NB4 (cell line): ENCODE measurements around the gene NRCAM.

Experiments used
- DNase-seq: peaks from one replicate; pipeline ENCODE4 v3.0.0; 2010; ENCODE audit warnings: low read depth
- H3K4me3 ChIP-seq: one replicate; pipeline ENCODE4 v1.5.1; 2011; ENCODE audit warnings: mild to moderate bottlenecking, low read depth, low read length, moderate library complexity
- CTCF ChIP-seq: IDR thresholded peaks from one replicate; pipeline ENCODE4 v1.5.1; 2012; ENCODE audit warnings: low read depth, low read length
- MYC ChIP-seq: IDR thresholded peaks from 2 replicates; pipeline ENCODE4 v1.6.1; 2011; ENCODE audit warnings: low read depth, low read length
- POLR2A ChIP-seq: IDR thresholded peaks from 2 replicates; pipeline ENCODE4 v1.6.1; 2011; ENCODE audit warnings: mild to moderate bottlenecking; ENCODE audit not compliant: insufficient read length; ENCODE audit errors: extremely low read depth
- TF ChIP-seq, protein P1 (sequence below): IDR thresholded peaks from 2 replicates; pipeline ENCODE4 v1.6.1; 2011; ENCODE audit warnings: low read depth, low read length

Gene NRCAM

GRCh38 chr7:108492742-108493141 lies 36.5 kb upstream of the NRCAM start:
- TF ChIP-seq CTCF = no peak
- TF ChIP-seq, protein P1, sequence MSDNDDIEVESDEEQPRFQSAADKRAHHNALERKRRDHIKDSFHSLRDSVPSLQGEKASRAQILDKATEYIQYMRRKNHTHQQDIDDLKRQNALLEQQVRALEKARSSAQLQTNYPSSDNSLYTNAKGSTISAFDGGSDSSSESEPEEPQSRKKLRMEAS = no peak
- TF ChIP-seq POLR2A = no peak
- TF ChIP-seq MYC = no peak
- no peak overlapping the region for H3K4me3 ChIP-seq
- DNase-seq = no peak

GRCh38 chr7:108488768-108489538 lies 32.7 kb upstream of the NRCAM start:
- H3K4me3 ChIP-seq = no peak overlapping the region
- TF ChIP-seq, protein P1 = no peak
- TF ChIP-seq MYC (no peak), POLR2A (no peak), CTCF (no peak)
- DNase-seq = no peak

DNA sequence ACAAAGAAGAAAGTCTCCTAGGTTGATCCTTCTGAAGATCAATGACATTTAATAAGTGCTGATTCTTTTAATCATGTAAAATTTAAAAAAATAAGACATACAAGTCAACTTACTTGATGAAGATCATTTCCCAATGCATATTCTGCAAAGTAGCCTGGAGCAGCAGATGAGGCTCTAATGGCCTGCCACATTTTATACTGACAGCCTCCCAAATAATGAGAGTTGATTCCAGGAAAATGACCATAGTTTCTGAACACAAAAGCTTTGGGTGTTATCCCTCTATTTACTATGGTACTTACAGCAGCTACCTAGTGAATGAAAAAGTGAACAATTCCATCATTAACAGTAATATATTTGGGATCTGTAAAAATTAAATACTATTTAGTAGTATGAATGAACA lies 31.4 kb upstream of the NRCAM start:
- DNase-seq = no peak
- H3K4me3 ChIP-seq = no peak overlapping the region
- TF ChIP-seq CTCF = no peak
- no peak for TF ChIP-seq POLR2A
- TF ChIP-seq MYC = no peak
- TF ChIP-seq, protein P1 = no peak

DNA sequence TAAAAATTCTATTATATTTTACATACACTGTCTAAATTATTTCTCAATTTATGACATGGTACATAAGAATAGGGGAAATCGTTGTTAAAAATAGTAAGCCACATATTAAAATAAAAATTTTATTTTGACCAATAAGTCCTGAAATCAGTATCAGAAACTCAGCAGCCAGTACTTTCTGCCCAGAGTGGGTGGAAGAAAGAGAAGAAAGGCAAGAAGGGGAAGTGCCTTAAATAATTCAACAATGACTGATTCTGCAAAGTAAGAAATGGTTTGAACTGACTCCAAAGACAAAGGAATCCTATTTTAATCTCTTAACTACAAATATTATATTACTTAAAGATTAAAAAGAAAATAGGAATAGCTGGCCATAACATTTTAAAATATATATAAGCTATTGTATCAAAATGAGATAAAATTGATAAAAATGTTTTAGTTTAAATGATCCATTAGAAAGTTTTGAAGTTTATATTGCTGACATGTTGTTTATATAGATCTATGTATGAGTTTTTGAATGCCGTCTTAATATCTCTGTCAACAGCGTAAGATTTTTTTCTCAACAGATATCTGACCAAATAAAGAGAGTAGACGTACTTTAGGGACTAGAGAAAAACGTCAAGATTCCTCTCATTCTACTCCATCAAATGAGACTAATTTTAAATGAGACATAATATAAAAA lies 30.2 kb upstream of the NRCAM start:
- no peak for DNase-seq
- no peak for TF ChIP-seq MYC
- TF ChIP-seq CTCF = no peak
- TF ChIP-seq POLR2A = no peak
- TF ChIP-seq, protein P1 = no peak
- no peak overlapping the region for H3K4me3 ChIP-seq

GRCh38 chr7:108484137-108484536 lies 27.9 kb upstream of the NRCAM start:
- TF ChIP-seq MYC (no peak), CTCF (no peak)
- TF ChIP-seq, protein P1 = no peak
- no peak overlapping the region for H3K4me3 ChIP-seq
- DNase-seq = no peak
